GM21825 (cell line): ENCODE results near the gene TRIM37.

Experiments used
- ATAC-seq: cut with Tn5 transposase; IDR thresholded peaks from one replicate; pipeline ENCODE4 v1.9.1; 2021; ENCODE audit warnings: mild to moderate bottlenecking, moderate library complexity; ENCODE audit not compliant: unreplicated experiment

TRIM37 gene

GRCh38 chr17:59038734-59039133 is 67.9 kb downstream of the TRIM37 start:
- ATAC-seq: no peak

- no peak for ATAC-seq
Observed at GRCh38 chr17:59037960-59038359, 68.7 kb downstream of the TRIM37 start.

GRCh38 chr17:59030811-59031210 is 75.9 kb downstream of the TRIM37 start:
- no peak for ATAC-seq

GRCh38 chr17:59028328-59028727 is 78.4 kb downstream of the TRIM37 start:
- ATAC-seq: no peak

- no peak for ATAC-seq
Observed at GRCh38 chr17:59027750-59028149, 78.9 kb downstream of the TRIM37 start.

GRCh38 chr17:59026176-59026939 is 80.3 kb downstream of the TRIM37 start:
- no peak for ATAC-seq

- ATAC-seq: no peak
Observed at GRCh38 chr17:59024916-59025315, 81.8 kb downstream of the TRIM37 start.

- no peak for ATAC-seq
Observed at GRCh38 chr17:59018019-59018418, 88.7 kb downstream of the TRIM37 start.

GRCh38 chr17:59011975-59012374 is 94.7 kb downstream of the TRIM37 start:
- ATAC-seq: no peak

GRCh38 chr17:59010026-59010425 is 96.7 kb downstream of the TRIM37 start:
- ATAC-seq: no peak

GRCh38 chr17:59008737-59009136 is 97.9 kb downstream of the TRIM37 start:
- no peak for ATAC-seq

GRCh38 chr17:59007995-59008394 is 98.7 kb downstream of the TRIM37 start:
- no peak for ATAC-seq

- no peak for ATAC-seq
Observed at GRCh38 chr17:59004338-59005111, 102.2 kb downstream of the TRIM37 start.

GRCh38 chr17:59003860-59004259 is 102.8 kb downstream of the TRIM37 start:
- ATAC-seq: no peak

GRCh38 chr17:59002848-59003247 is 103.8 kb downstream of the TRIM37 start:
- ATAC-seq: no peak

GRCh38 chr17:59002126-59002525 is 104.6 kb downstream of the TRIM37 start:
- ATAC-seq: no peak

- peak; percentile 88 for ATAC-seq
Observed at GRCh38 chr17:59001158-59001814, 105.4 kb downstream of the TRIM37 start.

- ATAC-seq: no peak
Observed at GRCh38 chr17:59000022-59000421, 106.7 kb downstream of the TRIM37 start.

GRCh38 chr17:58999500-58999899 is 107.2 kb downstream of the TRIM37 start:
- ATAC-seq: no peak

- no peak for ATAC-seq
Observed at GRCh38 chr17:58998871-58999270, 107.8 kb downstream of the TRIM37 start.

- no peak for ATAC-seq
Observed at GRCh38 chr17:58997756-58998553, 108.7 kb downstream of the TRIM37 start.
